Thyroid gland (tissue), 4 donors: ENCODE results near the gene FOXP1.

Experiments used
- CTCF ChIP-seq, 6 experiments: fragments of 200-600 bp in 3 of 6; fragments of 450-650 bp in 3 of 6; sonication (generic) in 3 of 6; IDR thresholded peaks; one replicate each; pipeline ENCODE4 v1.5.1; 2016 to 2019; ENCODE audit warnings: antibody characterized with exemption in 6 of 6, mild to moderate bottlenecking in 2 of 6, inconsistent platforms in 1 of 6, moderate library complexity in 1 of 6
- POLR2A ChIP-seq, 2 donors: fragments of 450-650 bp; IDR thresholded peaks; one replicate each; pipeline ENCODE4 v1.6.1; 2017; ENCODE audit warnings: antibody characterized with exemption in 2 of 2, mild to moderate bottlenecking in 2 of 2, moderate library complexity in 1 of 2

GRCh38 chr3:70919091-70919490 lies 664.4 kb downstream of the FOXP1 start:
- TF ChIP-seq CTCF (IDR thresholded peaks at IDR 0.05), result no peak
- TF ChIP-seq POLR2A (IDR thresholded peaks at IDR 0.05), result no peak
